HG03045 (cell line): Measurements from ENCODE around the gene ANKK1.
A peak's percentile ranks its signal among the peaks of the same experiment; 100 is the strongest.

Experiments used
- ATAC-seq: cut with Tn5 transposase; IDR thresholded peaks from one replicate; pipeline ENCODE4 v1.9.1; 2021; ENCODE audit warnings: mild to moderate bottlenecking, moderate library complexity; ENCODE audit not compliant: unreplicated experiment

Gene ANKK1

DNA sequence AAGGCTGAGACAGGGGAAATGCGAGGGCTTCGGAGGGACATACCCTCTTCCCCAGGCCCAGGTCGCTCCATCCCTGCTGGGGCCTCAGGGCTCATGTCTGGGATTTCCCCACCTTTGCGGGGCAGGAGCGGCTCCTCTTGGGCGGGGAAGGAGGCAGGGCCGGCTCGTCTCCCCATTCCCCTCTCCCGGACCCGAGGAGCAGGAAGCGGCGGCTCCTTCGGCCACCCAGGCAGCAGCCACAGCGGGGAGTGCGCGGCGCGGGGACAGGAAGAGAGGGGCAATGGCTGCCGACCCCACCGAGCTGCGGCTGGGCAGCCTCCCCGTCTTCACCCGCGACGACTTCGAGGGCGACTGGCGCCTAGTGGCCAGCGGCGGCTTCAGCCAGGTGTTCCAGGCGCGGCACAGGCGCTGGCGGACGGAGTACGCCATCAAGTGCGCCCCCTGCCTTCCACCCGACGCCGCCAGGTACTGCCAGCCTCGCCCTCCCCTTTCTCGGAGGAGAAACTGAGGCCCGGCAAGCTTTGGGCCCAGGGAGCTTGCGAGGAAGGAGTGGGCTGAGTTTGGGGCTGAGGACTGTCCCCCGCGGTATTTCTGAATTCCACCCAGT is at the start of gene ANKK1:
Gene ANKK1, plus strand, starts transcription at position 175 of the 607 bp plus-strand sequence. Its CDS starts 106 bp downstream, at position 281.
- no peak for ATAC-seq

GRCh38 chr11:113338730-113339129 is 48.8 kb upstream of the ANKK1 start:
- ATAC-seq = no peak

DNA sequence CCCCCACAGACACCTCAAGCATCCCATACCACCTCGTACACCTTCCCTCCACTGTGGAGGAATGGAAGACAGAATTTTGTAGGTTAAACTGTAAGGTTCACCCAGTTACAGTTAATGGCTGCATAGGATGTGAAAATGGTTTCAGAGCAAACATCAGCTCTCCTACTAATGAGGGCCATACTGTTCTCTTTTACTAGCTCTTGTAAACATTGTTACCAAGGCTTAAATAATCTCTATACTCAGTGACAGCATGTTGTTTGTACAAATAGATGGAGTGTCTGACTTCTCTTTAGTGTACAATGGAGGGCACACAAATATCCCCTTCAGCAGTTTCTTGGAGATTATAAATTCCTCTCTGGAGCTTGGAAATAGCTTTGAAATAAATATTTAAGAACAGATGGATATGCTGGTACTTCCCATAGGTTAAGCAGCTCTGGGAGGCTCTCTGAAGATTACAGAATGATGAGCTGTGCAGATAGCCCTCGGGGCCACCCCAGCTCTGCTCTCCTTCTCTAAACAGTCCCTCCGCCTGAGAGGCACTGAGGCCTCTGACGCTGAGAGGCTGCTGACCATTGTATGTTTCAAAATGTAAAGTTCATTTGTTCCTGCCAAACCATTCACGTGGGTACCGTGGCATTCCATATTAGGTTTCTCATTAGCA is 47.5 kb upstream of the ANKK1 start:
- ATAC-seq = no peak

GRCh38 chr11:113341388-113342165 is 46.0 kb upstream of the ANKK1 start:
- ATAC-seq = no peak

GRCh38 chr11:113345978-113346377 is 41.6 kb upstream of the ANKK1 start:
- no peak for ATAC-seq

- no peak for ATAC-seq
These were observed 38.1 kb upstream of the ANKK1 start for GRCh38 chr11:113349528-113349927.

DNA sequence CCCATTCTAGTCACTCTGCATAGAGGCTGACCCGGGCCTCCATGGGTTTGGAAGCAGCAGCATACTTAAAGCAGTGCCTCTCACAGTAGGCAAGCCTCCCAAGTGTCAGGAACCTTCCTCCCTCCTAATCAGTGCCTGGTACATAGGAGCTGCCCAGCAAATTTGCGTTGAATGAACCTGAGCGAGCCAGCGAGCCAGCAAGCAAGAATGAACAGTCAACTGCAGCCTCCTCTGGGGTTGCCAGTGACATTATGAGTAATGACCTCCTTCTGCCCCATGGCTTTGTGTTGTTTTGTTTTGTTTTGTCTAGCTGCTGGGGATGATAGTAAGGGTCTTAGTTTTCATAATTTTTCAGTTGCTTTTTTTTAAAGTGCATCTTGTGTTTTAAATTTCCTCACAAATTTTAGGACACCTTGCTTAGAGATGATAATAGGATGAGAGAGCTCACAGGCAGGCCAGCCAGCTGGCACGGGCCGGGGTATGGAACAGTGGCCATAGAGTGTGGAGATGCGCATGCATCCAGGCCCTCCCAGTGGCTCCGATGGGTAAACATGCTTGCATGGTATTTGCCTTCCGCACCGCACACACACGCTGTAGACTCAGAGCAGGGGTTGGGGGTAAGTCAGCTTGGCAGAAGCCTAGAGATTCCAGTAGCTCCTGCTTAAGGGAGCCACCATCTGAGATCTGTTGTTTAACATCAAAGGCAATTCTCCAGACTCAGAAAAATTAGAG is 37.1 kb upstream of the ANKK1 start:
- ATAC-seq = no peak

DNA sequence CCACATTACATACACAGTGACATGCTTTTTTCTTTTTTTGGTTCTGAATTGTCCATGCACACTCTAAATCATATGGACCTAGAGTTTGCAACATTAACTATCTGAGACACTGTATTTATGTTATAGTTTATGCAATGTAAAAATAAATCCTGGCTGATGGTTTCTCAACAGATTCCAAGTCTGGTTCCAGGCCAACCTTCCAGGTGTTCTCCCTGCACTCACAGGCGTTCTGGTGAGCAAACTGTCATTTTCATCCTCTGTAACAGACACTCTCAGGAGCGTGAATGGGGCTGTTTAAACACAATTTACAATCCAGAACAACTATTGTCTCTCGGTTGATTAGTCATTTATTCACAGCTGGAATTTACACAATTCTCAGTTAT is 36.5 kb upstream of the ANKK1 start:
- ATAC-seq = no peak

GRCh38 chr11:113351480-113351879 is 36.1 kb upstream of the ANKK1 start:
- no peak for ATAC-seq

GRCh38 chr11:113356203-113356602 is 31.4 kb upstream of the ANKK1 start:
- no peak for ATAC-seq

DNA sequence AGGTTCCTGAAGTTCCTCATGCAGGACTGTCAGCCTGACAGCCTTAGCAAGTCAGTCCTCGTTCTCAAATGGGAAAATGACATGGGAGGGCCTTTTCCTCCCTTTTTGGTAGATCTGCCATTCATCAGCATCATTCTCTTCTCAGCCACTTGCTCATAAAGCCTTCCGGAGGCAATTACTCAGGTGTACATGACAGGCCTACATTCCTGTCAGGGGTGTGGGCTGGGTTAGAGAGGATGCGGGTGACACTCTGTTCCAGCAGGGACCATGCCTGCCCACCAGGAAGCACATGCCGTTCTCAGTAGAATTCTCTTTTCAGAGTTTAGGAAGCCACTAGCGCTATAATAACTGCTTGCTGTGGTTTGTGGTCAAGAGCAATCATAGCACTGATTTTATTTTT is 24.2 kb upstream of the ANKK1 start:
- no peak for ATAC-seq

DNA sequence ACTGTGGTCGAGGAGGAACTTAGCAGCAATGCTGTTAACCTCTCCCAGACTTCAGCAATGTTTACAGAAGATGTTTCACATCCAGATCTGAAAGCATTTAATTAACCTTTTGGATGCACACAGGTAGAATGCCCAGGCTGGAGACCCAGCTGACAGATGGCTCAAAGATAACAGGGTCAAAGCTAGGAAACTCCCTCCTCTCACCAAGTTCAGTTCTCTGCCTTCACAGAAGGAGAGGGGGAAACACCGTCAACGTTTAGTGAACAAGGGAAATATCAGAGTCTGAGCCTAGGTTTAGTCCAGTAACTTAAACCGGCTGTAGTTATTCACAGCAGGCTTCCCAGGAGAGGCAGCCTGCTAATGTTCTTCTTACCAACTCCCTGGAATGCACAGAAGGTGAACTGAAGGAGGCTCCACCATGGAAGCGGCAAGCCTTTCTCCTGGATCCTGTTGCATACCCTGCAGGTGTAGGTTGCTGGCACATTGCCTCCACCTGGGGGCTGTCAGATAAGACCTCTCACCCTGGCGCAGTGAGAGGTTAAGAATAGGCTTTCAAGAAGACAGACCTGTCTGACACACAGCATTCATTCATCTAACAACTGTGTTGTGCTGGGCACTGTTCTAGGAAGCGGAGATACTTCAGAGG is 23.5 kb upstream of the ANKK1 start:
- no peak for ATAC-seq

- no peak for ATAC-seq
These were observed 21.7 kb upstream of the ANKK1 start for GRCh38 chr11:113365895-113366294.

- ATAC-seq = no peak
These were observed 18.2 kb upstream of the ANKK1 start for GRCh38 chr11:113369411-113369810.

- no peak for ATAC-seq
These were observed 16.9 kb upstream of the ANKK1 start for GRCh38 chr11:113370634-113371033.

- ATAC-seq = no peak
These were observed 15.3 kb upstream of the ANKK1 start for GRCh38 chr11:113372309-113372708.

DNA sequence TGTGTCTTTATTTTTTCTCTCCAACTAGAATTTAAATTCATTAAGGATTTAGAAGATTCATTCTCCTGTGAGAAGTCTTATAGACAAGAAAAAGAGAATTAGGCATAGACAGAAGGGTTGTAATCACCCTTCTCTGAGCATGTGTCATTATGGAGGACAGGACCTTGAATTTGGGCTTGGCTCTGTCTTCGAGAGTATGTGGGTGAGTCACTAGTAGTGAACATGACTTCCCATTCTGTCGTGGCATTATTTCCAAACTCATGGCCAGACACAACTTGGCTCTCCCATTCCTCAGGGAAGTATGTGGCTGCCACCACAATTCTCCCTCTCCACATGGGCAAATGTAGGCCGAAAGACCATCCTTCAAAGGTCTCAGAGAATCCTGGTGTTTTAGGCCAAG is 14.3 kb upstream of the ANKK1 start:
- no peak for ATAC-seq

DNA sequence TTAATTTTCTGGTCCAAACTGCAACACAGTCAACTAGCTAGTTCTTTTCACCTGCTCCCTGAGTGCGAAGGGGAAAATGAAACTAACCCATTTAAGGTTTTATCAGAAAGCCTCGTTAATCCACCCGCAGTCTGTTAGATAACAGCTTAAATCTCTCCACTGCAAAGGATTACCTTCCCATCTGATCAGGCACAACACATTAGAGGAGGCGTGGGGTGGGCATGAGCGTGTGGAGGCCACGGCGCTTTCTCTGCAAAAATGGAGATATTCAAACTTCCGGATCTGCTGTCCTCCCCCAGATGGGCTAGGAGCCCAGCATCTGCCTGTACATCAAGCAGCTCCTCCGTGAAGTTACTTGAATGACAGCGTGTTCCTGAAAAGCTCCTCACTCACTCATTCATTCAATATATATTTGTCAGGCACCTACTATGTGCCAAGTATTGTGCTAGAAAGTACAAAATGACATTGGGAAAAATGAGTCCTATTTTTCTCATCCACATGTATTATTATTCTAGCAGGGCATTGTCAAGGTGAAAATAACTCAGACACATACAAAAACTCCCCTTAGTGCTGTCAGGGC is 13.5 kb upstream of the ANKK1 start:
- ATAC-seq = no peak

GRCh38 chr11:113375402-113375801 is 12.2 kb upstream of the ANKK1 start:
- no peak for ATAC-seq

DNA sequence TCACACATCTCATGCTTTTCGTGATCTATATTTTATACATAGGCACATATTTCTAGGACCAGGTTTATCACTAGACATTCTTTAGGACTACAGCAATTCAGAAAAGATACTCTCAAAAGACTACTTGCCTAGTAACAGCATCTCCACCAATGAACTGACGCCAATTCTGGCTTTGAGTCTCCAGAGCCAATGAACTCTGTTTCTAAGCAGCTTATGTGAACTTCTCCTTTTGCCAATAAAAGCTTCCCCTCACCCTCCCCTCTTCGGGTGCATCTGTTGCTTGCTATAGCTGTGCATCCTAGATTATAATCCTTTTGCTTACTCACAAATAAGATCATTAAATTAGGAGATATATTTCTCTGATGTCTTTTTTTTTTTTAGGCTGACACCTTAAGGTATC is 11.4 kb upstream of the ANKK1 start:
- ATAC-seq = peak; percentile 47
